Mononuclear cell (primary cell): ENCODE data around the gene SAMD4B. TPM values are rescaled to one million over a fixed set of nuclear protein-coding genes. Genes with fewer than 3 reads are reported as not detected.

Experiments
- H3K27me3 ChIP-seq: 2 replicates; pipeline ENCODE4 v1.6.0; 2011; ENCODE audit warnings: low read length, control low read depth; ENCODE audit not compliant: insufficient read depth
- H3K4me1 ChIP-seq: 2 replicates; pipeline ENCODE4 v1.5.1; 2011; ENCODE audit warnings: mild to moderate bottlenecking, low read length, control low read depth; ENCODE audit not compliant: insufficient read depth
- H3K4me3 ChIP-seq: 2 replicates; pipeline ENCODE4 v1.5.1; 2011; ENCODE audit warnings: mild to moderate bottlenecking, low read length, moderate library complexity
- H3K9me3 ChIP-seq: 2 replicates; pipeline ENCODE4 v1.5.1; 2011; ENCODE audit warnings: low read depth, mild to moderate bottlenecking, control low read depth, low read length
- total RNA-seq: library from RNA; depleted of rRNA; stranded (reverse); fragments of >200 nt; gene quantifications from one replicate; pipeline ENCODE4 v1.2.3, GENCODE V29; 2012

The SAMD4B gene
- total RNA-seq, 1 donor: 30.0 TPM

DNA sequence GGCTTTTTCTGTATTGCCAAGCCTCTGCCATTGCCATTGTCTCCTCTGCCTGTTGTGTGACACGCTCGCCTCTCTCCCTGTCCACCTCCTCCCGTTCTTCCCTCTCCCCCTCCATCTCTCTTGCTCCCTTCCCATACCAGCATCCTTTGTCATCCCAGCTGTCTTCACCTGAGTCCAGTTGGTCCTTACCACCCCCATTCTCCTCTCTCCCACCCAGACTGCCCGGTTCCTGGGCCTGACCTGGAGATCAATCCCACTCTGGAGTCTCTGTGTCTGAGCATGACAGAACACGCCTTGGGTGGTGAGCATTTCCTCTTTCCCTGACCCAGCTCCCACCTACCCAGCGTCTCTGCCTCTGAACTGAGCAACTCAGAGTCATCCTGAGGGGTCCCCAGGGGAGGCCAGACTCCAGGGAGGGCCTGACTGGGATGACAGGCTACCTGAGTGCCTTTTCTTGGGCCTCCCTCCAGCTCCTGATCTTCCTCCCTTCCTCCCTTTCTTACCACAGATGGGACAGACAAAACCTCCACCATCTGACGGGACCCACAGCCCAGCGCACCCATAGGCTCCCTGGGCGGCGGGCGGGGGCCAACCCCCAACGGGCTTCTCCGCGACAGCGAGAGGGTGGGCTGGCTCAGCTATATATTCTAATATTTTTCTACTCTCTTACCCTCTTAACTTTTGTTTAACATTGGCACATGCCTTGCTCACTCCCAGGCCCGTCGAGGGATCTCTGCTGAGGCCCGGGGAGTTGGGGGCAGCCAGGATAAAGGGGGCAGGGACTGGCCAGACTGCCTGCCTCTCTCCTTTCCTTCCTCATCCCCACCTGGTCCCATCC, 41.0 kb downstream of the SAMD4B start:
- H3K4me1 ChIP-seq: no peaks in the 10 kb centered on the region
- H3K9me3 ChIP-seq: no peaks in the 10 kb centered on the region
- no peak overlapping the region for H3K4me3 ChIP-seq
- no peaks in the 10 kb centered on the region for H3K27me3 ChIP-seq

DNA sequence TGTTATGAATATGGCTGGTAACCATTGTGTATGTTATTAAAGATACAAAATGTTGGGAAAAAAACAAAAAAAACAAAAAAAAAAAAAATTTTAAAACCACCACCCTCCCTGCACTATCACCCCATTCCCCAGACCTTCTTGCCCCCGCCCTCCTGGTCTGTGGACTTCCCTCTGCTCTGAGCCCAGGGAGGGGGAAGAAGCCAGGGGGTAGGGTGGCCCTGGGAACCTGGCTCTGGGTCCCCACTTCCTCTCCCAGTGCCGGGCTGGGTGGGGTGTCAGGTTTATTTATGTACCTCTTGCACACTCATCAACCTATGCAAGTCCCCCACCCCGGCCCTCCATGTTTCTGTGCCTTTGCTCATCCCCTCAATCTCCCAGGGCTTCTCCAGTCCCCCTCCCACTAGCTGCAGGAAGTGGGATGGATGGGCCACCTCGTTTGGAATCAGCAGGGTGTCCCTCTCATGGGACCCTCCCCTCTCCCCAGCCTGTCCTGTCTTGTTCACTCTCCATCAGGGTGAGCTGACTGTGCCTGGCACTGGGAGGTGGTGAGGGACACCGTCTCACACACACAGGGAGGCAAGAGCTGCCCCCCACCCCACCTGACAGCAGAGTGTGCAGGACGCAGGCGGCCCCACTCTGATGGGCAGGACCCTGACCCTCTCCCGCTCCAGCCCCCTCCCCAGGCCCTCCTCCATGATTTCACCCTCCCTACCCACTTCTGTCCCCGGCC, 42.8 kb downstream of the SAMD4B start:
- no peaks in the 10 kb centered on the region for H3K9me3 ChIP-seq
- H3K27me3 ChIP-seq: no peaks in the 10 kb centered on the region
- no peak overlapping the region for H3K4me3 ChIP-seq
- peaks cover 9% of the 10 kb centered on the region for H3K4me1 ChIP-seq

DNA sequence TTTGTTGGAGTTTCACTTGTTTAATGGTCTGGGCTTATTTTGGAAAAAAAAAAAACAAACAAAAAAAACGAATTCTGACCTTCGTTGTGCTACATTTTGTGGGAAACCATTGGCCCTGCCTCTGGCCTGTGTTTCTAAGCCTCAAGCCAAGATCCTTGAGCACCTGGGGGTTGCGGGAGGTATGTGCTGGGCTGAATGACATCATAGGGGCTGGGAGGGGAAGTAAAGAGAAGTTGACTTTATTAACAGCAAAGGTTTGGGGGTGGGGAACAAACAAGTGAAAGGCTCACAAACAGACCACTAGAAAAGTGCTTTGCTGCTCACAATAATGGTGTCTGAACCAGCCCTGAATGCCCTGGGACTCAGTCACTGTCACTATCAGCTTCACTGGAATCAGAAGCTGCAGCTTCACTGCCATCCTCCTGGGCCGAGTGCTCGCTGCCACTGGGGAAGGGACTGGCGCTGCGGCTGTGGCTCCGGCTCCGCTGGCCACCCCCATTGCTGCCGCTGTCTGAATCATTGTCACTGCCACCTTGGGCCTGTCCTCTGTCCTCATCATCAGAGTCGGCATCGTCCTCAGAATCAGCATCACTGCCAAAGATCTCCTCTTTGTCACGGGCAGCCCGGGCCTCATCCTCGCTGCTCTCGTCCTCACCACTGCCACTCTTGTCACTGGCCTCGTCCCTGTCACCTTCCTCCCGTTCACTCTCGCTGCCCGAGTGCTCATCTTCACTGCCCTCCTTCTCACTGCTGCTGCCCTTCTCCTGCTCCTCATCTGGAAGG, 43.6 kb downstream of the SAMD4B start:
- H3K4me1 ChIP-seq: peaks cover 15% of the 10 kb centered on the region
- H3K27me3 ChIP-seq: no peaks in the 10 kb centered on the region
- H3K4me3 ChIP-seq: no peak overlapping the region
- H3K9me3 ChIP-seq: no peaks in the 10 kb centered on the region

DNA sequence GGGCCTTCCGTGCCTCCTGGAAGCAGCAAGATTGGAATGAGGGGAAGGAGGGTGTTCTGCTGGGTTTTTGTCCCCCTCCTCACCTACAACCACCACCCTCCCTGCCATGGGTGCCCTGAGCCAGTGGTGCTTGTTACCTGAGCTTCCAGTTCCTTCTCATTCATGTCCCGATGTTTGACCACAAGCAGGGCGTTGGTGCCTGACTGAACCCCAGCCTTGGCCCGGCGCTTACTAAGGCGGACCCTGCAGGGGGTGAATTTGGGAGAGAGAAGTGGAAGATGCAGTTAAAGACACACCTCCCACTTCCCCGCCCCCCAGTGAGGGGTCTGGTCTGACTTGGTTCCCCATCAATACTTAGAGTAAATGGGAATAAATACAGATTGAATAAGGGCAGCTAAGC, 44.3 kb downstream of the SAMD4B start:
- Histone ChIP-seq H3K4me1 (peaks cover 15% of the 10 kb centered on the region), H3K4me3 (no peak overlapping the region), H3K9me3 (no peaks in the 10 kb centered on the region), H3K27me3 (no peaks in the 10 kb centered on the region)

DNA sequence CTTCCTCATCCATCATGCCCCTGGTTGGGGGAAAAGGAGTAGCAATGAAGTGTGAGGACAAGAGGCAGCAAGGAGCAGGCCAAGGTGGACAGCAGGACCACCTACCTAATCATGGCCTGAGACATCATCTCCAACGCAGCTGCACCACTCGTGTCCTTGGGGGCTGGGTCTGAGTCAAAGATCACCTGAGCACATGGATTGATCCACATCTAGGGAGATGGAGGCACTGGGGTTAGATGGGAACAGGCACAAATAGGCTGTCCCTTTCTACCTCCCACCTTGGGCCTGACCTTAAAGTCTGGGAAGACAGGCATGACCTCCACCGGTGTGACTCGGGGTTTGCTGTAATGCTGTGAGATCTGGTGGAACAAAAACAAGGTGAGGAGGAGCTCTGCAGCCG, 46.4 kb downstream of the SAMD4B start:
- no peaks in the 10 kb centered on the region for H3K27me3 ChIP-seq
- peaks cover 30% of the 10 kb centered on the region for H3K4me1 ChIP-seq
- H3K9me3 ChIP-seq: no peaks in the 10 kb centered on the region
- no peak overlapping the region for H3K4me3 ChIP-seq

DNA sequence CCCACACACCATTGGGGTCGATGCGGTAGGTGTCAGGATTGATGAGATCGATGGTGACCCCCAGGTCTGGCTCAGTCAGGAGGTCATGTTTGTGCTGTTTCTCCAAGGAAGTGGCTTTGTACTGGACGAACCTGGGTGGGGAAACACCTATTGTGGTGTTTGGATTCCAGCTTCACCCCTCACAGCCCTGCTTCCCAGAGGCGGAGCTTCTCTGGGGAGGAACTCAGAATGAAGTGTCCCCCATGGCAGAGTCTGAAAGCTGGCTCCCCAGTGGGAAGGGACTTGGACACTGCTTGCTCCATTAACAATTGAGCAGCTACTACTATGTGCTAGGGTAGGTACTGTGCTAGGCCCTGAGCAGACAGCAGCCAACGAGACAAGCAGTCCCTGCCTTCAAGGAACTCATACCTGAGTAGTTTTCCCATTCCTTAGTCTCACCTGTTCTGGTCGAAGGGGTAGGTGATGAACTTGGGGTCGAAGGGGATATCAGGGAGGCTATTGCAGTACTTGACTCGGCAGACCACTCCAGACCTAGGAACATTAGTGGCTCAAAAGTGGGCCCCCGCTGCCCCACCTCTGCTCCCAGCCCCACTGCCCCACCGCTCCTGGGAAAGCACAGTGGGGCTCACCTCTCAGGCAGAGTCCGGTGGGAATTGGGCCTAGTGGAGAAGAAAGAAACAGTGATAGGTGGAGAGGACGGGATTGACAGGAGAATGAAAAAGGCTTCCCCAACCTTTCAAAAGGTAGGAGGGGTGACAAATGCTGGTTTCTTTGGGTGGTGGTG, 47.6 kb downstream of the SAMD4B start:
- H3K4me1 ChIP-seq: peaks cover 34% of the 10 kb centered on the region
- H3K4me3 ChIP-seq: peak overlapping the region; percentile 74
- no peaks in the 10 kb centered on the region for H3K27me3 ChIP-seq
- no peaks in the 10 kb centered on the region for H3K9me3 ChIP-seq

DNA sequence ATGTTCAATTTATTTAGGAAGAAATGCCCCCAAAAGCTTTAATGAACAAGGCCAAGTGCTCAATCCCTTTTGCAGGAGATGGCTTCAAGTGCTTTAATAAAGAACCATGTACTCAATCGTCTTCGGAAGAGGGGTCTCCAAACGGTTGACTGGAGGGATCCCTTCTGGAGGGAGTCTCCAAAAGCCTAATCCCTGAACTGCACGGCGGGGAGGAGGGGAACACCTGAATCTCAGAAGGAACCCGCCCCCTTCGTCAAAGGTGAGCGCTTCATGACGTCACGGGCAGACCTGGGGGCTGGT, 48.2 kb downstream of the SAMD4B start:
- peak overlapping the region; percentile 74 for H3K4me3 ChIP-seq
- H3K4me1 ChIP-seq: peaks cover 34% of the 10 kb centered on the region
- no peaks in the 10 kb centered on the region for H3K27me3 ChIP-seq
- H3K9me3 ChIP-seq: no peaks in the 10 kb centered on the region

DNA sequence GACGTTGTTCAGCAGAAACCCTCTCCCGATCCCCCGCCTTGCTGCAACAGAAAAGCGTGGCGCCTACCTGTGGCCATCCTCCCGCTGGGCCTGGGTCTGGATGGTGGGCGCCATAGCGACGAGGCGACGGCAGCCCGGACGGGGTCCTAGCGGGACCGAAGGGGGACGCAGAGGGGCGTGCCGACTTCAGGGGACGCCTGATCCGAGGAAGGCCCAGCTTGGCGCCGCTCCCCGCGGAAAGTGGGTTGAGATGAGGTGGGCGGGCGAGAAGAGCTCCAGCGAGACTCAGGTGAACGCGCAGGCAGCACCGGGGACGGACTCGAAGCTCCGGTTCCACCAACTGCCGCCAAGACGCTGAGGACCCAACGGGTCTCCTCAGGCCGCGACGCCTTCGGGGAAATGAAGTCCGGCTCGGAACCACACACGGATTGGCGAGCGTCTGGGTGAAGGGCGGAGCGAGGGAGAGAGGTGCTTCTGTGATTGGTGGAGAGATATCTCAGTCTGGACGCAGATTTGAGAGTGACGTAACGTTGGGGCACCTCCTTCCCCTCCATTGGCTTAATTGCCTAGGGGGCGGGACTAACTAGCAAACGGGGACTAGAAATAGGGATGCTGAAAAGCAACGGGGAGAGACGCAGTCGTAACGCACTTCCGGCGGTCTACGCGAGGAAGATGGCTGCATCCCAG, 48.7 kb downstream of the SAMD4B start, which contains the start of the genes MED29 and PAF1:
TSS of gene MED29 (plus strand) at position 628 of the 687 bp plus-strand sequence. CDS start at position 673, 45 bp downstream.
TSS of gene PAF1 (minus strand) at position 356 of the 687 bp plus-strand sequence. CDS start at position 114, 242 bp downstream.
- H3K27me3 ChIP-seq: no peaks in the 10 kb centered on the region
- peaks cover 34% of the 10 kb centered on the region for H3K4me1 ChIP-seq
- H3K9me3 ChIP-seq: no peaks in the 10 kb centered on the region
- peak within 1 kb of the TSS; percentile 74 for H3K4me3 ChIP-seq

DNA sequence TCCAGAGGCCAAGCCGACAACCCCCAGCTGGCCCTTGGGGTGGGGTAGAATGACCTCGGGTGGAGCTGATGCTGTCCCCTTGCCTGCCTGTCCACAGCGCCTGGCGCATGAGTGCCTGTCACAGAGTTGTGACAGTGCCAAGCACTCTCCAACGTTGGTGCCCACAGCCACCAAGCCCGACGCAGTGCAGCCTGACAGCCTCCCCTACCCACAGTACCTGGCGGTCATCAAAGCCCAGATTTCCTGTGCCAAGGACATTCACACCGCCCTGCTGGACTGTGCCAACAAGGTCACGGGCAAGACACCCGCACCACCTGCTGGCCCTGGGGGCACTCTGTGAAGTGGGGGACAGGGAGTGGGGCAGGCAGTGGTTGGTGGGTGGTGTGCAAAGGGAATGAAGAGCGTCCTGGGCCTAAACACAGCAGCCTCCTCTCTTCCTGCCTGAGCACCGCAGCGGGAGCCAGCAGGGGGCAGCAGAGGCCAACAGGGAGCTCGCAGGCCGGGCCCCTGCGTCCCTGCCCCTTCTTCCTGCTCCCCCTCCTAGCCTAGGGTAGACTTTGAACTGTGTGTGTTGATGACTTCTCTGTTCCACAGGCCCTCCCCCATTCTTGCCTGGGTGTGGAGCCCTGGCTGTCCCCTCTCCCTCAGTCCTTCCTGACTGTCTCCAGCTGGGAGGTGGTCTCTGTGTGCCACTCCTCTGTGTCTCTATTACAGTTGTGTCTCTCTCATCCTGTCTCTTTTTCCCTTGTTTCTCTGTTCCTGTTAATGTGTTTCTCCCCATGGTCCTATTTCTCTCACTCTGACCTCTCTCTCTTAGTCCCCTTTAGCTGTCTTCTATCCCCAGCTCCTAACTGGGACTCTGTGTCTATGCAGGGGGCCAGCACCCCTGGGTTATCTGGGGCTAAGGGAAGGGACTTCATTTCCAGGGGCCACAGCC, 55.4 kb downstream of the SAMD4B start:
- peak overlapping the region; percentile 24 for H3K4me3 ChIP-seq
- H3K27me3 ChIP-seq: no peaks in the 10 kb centered on the region
- no peaks in the 10 kb centered on the region for H3K9me3 ChIP-seq
- H3K4me1 ChIP-seq: peaks cover 65% of the 10 kb centered on the region

DNA sequence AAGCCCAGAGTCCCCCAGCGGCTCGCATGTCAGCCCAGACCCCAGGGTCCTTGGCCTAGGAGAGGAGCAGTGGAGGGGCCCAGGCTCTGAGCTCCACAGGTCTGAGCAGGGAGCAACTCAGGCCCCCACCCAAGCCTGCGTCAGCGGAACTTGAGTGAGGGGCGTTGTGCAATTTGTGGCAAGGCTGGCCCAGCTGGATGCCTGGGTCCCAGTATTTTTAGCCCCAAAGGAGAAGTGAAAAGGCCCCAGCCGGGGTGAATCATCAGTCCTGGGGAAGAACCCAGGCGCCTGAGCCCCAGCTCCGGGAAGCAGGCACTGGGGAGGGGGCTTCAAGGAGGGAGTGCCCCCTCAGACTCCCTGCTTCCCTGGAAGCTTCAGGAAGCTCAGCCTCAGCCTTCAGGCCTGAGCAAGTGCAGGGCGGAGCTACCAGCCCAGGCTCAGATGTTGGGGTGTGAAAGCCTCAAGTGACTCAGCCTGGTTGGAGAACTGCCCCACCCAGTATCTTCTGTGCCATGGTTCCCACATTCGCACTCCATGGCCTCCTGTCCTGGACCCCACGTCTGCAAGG, 56.2 kb downstream of the SAMD4B start:
- no peaks in the 10 kb centered on the region for H3K27me3 ChIP-seq
- peaks cover 68% of the 10 kb centered on the region for H3K4me1 ChIP-seq
- H3K9me3 ChIP-seq: no peaks in the 10 kb centered on the region
- peak overlapping the region; percentile 24 for H3K4me3 ChIP-seq

DNA sequence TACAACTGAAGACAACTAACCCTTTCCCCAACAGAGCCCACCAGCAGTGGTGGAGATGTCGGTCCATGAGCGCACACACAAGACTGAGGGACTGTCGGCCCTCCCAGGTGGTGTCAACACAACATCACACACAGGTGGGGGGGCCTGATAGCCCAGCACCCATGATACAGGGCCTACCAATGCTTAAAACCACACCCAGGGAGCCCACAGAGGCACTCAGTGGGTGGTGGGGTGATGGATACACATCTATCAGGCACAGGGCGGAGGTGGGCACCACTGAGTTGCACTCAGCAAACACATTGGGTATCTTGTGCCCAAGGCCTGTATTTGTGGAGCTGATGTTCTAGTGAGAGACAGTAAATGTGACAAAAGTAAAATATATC, 57.4 kb downstream of the SAMD4B start:
- peaks cover 75% of the 10 kb centered on the region for H3K4me1 ChIP-seq
- H3K9me3 ChIP-seq: no peaks in the 10 kb centered on the region
- no peaks in the 10 kb centered on the region for H3K27me3 ChIP-seq
- no peak overlapping the region for H3K4me3 ChIP-seq

DNA sequence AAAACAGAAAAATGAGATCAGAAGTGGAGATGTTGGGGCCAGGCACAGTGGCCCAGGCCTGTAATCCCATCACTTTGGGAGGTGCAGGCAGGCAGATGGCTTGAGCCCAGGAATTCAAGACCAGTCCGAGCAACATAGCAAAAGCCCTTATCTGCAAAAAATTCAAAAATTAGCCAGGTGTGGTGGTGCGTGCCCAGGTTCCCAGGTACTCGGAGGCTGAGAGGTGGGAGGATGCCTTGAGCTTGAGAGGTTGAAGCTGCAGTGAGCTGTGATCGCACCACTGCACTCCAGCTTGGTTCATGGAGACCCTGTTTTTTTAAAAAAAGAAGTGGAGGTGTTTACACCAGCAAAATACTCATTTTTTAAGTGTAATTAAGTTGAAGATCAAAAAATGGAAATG, 57.8 kb downstream of the SAMD4B start:
- Histone ChIP-seq H3K4me1 (peaks cover 79% of the 10 kb centered on the region), H3K27me3 (no peaks in the 10 kb centered on the region), H3K9me3 (no peaks in the 10 kb centered on the region), H3K4me3 (no peak overlapping the region)

DNA sequence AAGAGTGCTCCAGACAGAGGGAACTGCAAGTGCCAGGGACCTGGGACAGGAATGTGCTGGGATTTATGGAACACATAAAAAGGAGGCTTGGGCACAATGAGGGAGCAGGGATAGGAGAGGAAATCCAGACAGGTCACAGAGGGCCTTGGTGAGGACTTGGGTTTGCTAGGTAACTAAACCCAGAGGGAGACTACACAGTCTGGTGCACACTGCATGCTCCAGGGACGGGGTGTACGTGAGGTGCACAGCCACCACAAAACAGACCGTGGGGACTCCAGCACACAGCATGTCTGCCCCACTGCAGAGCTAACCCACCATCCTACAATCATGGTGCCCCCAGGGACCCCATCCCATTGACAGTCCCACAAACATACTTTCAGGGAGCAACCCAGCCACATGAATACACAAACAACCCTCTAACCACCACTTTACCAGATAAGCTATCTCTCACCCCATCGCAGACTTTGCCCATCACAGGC, 58.9 kb downstream of the SAMD4B start:
- no peak overlapping the region for H3K4me3 ChIP-seq
- H3K9me3 ChIP-seq: no peaks in the 10 kb centered on the region
- peaks cover 89% of the 10 kb centered on the region for H3K4me1 ChIP-seq
- H3K27me3 ChIP-seq: no peaks in the 10 kb centered on the region
